AG04449 (cell line): ENCODE results near the gene UGT1A10.
"Not testable (repeated sequence)": the region's sequence is repeated elsewhere in the genome, so short reads cannot be mapped to it uniquely, and the experiment has no call there.

Experiments used
- CTCF ChIA-PET: fragments of 350-600 bp; formaldehyde crosslinking; extraction: SDS; loops from one replicate; lab custom pipeline; 2021; ENCODE audit warnings: antibody characterized with exemption; lab: Yijun Ruan, JAX
- POLR2A ChIA-PET: fragments of 400-600, 350-600 bp; formaldehyde crosslinking; extraction: SDS; loops from one replicate; lab custom pipeline; 2020; ENCODE audit warnings: antibody characterized with exemption, inconsistent platforms; lab: Yijun Ruan, JAX
- DNase-seq: peaks from one replicate; pipeline ENCODE4 v3.0.0-alpha.2; 2010; ENCODE audit warnings: low read depth, low spot score
- H3K4me3 ChIP-seq: 2 replicates; pipeline ENCODE4 v1.5.1; 2011; ENCODE audit warnings: low read depth, mild to moderate bottlenecking, control low read depth, low read length
- TF ChIP-seq, protein P1 (sequence below): IDR thresholded peaks from one replicate; pipeline ENCODE4 v1.5.1; 2011; ENCODE audit warnings: mild to moderate bottlenecking, moderate library complexity, low read length, control low read depth, inconsistent platforms; ENCODE audit not compliant: insufficient read depth; ENCODE audit errors: missing control alignments

Gene UGT1A10

GRCh38 chr2:233698740-233699139 lies 62.5 kb downstream of the UGT1A10 start:
- no peak overlapping the region for H3K4me3 ChIP-seq
- TF ChIP-seq, protein P1, sequence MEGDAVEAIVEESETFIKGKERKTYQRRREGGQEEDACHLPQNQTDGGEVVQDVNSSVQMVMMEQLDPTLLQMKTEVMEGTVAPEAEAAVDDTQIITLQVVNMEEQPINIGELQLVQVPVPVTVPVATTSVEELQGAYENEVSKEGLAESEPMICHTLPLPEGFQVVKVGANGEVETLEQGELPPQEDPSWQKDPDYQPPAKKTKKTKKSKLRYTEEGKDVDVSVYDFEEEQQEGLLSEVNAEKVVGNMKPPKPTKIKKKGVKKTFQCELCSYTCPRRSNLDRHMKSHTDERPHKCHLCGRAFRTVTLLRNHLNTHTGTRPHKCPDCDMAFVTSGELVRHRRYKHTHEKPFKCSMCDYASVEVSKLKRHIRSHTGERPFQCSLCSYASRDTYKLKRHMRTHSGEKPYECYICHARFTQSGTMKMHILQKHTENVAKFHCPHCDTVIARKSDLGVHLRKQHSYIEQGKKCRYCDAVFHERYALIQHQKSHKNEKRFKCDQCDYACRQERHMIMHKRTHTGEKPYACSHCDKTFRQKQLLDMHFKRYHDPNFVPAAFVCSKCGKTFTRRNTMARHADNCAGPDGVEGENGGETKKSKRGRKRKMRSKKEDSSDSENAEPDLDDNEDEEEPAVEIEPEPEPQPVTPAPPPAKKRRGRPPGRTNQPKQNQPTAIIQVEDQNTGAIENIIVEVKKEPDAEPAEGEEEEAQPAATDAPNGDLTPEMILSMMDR, result no peak
- no peak for DNase-seq
- POLR2A ChIA-PET, result no interaction called here
- CTCF ChIA-PET, result no interaction called here

GRCh38 chr2:233699424-233700027 lies 63.3 kb downstream of the UGT1A10 start:
- CTCF ChIA-PET, result no interaction called here
- POLR2A ChIA-PET, result no interaction called here
- H3K4me3 ChIP-seq, result no peak overlapping the region
- TF ChIP-seq, protein P1, result no peak
- no peak for DNase-seq

- ChIA-PET CTCF (no interaction called here), POLR2A (no interaction called here)
Observed at GRCh38 chr2:233700028-233700635, 63.9 kb downstream of the UGT1A10 start.

DNA sequence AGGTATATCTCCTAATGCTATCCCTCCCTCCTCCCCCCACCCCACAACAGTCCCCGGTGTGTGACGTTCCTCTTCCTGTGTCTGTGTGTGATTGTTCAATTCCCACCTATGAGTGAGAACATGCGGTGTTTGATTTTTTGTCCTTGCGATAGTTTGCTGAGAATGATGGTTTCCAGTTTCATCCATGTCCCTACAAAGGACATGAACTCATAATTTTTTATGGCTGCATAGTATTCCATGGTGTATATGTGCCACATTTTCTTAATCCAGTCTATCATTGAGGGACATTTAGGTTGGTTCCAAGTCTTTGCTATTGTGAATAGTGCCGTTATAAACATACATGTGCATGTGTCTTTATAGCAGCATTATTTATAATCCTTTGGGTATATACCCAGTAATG lies 64.6 kb downstream of the UGT1A10 start:
- DNase-seq, H3K4me3 ChIP-seq, CTCF ChIA-PET, POLR2A ChIA-PET: not testable (repeated sequence)

More at GRCh38 chr2:233700028-233700635, 63.9 kb downstream of the UGT1A10 start:
- H3K4me3 ChIP-seq, result no peak overlapping the region
- DNase-seq, result no peak
- TF ChIP-seq, protein P1, result no peak

DNA sequence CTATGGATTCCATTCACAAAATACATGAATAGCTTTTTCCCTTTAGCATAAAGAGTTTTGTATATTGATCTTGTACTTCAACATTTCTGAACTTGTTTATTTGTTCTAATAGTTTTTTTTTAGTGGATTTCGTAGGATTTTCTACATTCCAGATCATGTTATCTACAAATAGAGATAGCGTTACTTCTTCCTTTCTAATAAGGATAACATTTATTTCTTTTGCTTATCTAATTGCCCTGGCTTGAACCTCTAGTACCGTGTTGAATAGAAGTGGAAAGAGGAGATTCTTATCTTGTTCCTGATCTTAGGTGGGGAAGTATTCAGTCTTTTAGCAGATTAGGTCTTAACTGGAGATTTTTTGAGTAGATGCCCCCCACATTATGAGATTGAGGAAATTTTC lies 66.0 kb downstream of the UGT1A10 start:
- CTCF ChIA-PET, result interaction anchor here (1.8 kb wide), 1 partner anchor 9 kb away, joined by 8 read pairs; no protein-coding TSS in a partner anchor
- TF ChIP-seq, protein P1, result no peak
- H3K4me3 ChIP-seq, result no peak overlapping the region
- no peak for DNase-seq
- POLR2A ChIA-PET, result no interaction called here

DNA sequence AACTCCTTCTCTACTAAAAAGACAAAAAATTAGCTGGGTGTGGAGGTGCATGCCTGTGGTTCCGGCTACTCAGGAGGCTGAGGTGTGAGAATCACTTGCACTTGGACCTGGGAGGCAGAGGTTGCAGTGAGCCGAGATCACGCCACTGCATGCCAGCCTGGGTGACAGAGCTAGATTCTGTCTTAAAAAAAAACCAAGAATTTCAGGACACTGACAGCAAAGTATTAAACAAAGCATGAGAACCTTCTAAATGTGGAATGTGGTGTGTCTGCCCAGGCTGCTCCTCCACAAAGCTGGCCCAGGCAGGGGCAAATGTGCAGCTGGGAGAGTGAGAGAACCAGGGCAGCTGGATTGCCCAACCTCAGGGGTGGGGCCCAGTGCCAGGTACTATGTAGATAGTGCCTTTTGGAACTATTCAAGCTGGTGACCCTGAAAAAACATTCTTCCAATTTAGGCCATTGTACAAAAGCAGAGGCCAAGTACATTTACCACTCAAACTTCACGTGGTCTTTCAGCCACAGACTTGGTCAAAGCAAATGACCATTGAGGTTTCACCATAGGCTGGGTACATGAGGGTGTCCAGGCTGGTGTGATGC lies 69.8 kb downstream of the UGT1A10 start:
- CTCF ChIA-PET, result interaction anchor here (1.0 to 1.5 kb wide), 3 partner anchors 257 to 840 kb away, joined by 3 to 7 read pairs (median 4); no protein-coding TSS in a partner anchor
- no peak for DNase-seq
- POLR2A ChIA-PET, result no interaction called here

More for the DNA sequence above, 69.8 kb downstream of the UGT1A10 start:
- TF ChIP-seq, protein P1, result no peak
- H3K4me3 ChIP-seq, result no peak overlapping the region
